ENCODE measurements around the gene VAMP5. TPM values are rescaled to one million over a fixed set of nuclear protein-coding genes. Genes with fewer than 3 reads are reported as not detected.
"Not testable (repeated sequence)": the region's sequence is repeated elsewhere in the genome, so short reads cannot be mapped to it uniquely, and the experiment has no call there.

Gene VAMP5
- total and polyA plus RNA-seq, 2 of the 8 experiments (the other 6 are each of a cell fraction or from before 2014, with no cell fraction given), result 4.7 to 14.2 TPM

DNA sequence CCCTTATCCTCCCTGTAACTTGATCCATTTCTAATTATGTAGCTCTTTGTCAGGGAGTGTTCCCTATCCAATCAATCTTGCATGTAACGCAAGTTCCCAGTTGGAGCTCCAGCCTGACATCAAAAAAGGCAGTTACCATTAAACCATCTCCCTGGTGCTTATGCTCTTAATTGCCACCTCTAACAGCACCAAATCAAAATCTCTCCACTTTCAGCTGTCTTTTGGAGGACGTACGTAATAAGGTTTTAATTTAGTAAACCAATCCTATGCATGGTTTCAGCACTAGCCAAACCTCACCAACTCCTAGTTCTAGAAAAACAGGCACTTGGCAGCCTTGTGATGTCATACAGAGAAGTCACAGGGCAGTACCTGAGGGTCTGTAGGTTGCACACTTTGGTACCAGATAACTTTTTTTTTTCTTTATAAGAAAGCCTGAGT, 40.0 kb upstream of the VAMP5 start:
- not testable (repeated sequence) for H2AK5ac ChIP-seq (ENCODE audit: low read depth, low read length); H3K27ac ChIP-seq (ENCODE audit: low read depth, low read length)
- CTCF ChIA-PET (ENCODE audit: partially characterized antibody), result interaction anchor here (0.8 to 7.3 kb wide), 5 partner anchors 8 to 154 kb away, joined by 3 to 67 read pairs (median 23); partner anchors contain the start of gene SH2D6

More for the DNA sequence above, 40.0 kb upstream of the VAMP5 start:
- not testable (repeated sequence) for H2BK120ac ChIP-seq (replicated peaks; ENCODE audit: low read depth, low read length); H3K23ac ChIP-seq (ENCODE audit: insufficient read length); H4K91ac ChIP-seq (replicated peaks; ENCODE audit: insufficient read length, low read length); H3K79me1 ChIP-seq (ENCODE audit: low read depth, low read length); DNase-seq (ENCODE audit: low read depth in 1 of 2, low spot score in 2 of 2); H3K4ac ChIP-seq (replicated peaks; ENCODE audit: insufficient read length, low read depth, low read length); H2BK15ac ChIP-seq (ENCODE audit: low read length); H2BK12ac ChIP-seq (ENCODE audit: low read depth, low read length); H4K5ac ChIP-seq (ENCODE audit: insufficient read length, low read depth, low read length); H3K9me3 ChIP-seq (ENCODE audit: insufficient read depth in 2 of 2, low read depth in 1 of 2, low read length in 1 of 2); H2BK20ac ChIP-seq (ENCODE audit: low read length); H3K56ac ChIP-seq (replicated peaks; ENCODE audit: insufficient read length, low read depth, low read length); H3K27me3 ChIP-seq (replicated peaks in 1 of 4; ENCODE audit: control insufficient read depth in 3 of 4, extremely low read depth in 1 of 4, insufficient read depth in 3 of 4, low read length in 3 of 4); H3K9ac ChIP-seq (replicated peaks in 1 of 4; ENCODE audit: extremely low read depth in 1 of 4, low read depth in 3 of 4, low read length in 3 of 4); H3K4me2 ChIP-seq (ENCODE audit: insufficient read depth in 1 of 2, low read depth in 2 of 2, low read length in 2 of 2); FAIRE-seq; H3K4me3 ChIP-seq (ENCODE audit: extremely low read depth in 1 of 4, insufficient read depth in 2 of 4, low read depth in 3 of 4, low read length in 4 of 4); H2BK5ac ChIP-seq (ENCODE audit: low read depth, low read length); H3K4me1 ChIP-seq (replicated peaks in 1 of 4; ENCODE audit: control insufficient read depth in 3 of 4, insufficient read depth in 4 of 4, low read length in 3 of 4); H3K23me2 ChIP-seq (ENCODE audit: low read depth, low read length); H3K18ac ChIP-seq (ENCODE audit: extremely low read depth, low read length); H2AFZ ChIP-seq (ENCODE audit: low read length); H4K8ac ChIP-seq (ENCODE audit: extremely low read depth, insufficient read depth, low read length); H3K14ac ChIP-seq (ENCODE audit: insufficient read length)
- peaks cover 25 to 32% of the 10 kb centered on the region in 2 experiments for H4K20me1 ChIP-seq (replicated peaks in 1 of 2; ENCODE audit: control insufficient read depth in 1 of 2, insufficient read depth in 2 of 2, low read length in 2 of 2)
- TF ChIP-seq POLR2A (IDR thresholded peaks at IDR 0.05; ENCODE audit: control extremely low read depth in 1 of 2, low read depth in 2 of 2, low read length in 2 of 2), result peak; percentile 31 to 52; a peak in 2 of 3 replicates
- peaks cover 33 to 67% (median 44%) of the 10 kb centered on the region in 4 experiments for H3K36me3 ChIP-seq (ENCODE audit: control insufficient read depth in 2 of 4, insufficient read depth in 4 of 4, low read length in 3 of 4)
- POLR2A ChIA-PET (ENCODE audit: partially characterized antibody), result interaction anchor here (0.8 to 38.6 kb wide), 18 partner anchors 3 to 198 kb away, joined by 3 to 1889 read pairs (median 4); partner anchors contain the start of genes CAPG, ELMOD3, GGCX and MAT2A
- WGBS, 2 experiments (ENCODE audit: extremely low coverage in 1 of 2, insufficient coverage in 1 of 2, insufficient read length in 1 of 2, insufficient replicate concordance in 2 of 2, low coverage in 1 of 2, low lambda C conversion rate in 2 of 2, missing lambda C conversion rate in 1 of 2), result 88% methylated on average over 3 of the region's 3 CpGs; no CpG with 5 or more reads in 1 of the 2 experiments
- peaks cover 26 to 36% of the 10 kb centered on the region in 2 experiments for H3K79me2 ChIP-seq (ENCODE audit: control insufficient read depth in 1 of 2, insufficient read depth in 2 of 2, low read length in 2 of 2)

Measured in H1 (cell line).